Activated naive CD4-positive, alpha-beta T cell treated with Interleukin-2 at 50 U/mL for 16 hours (primary cell): Measurements from ENCODE around the gene TMEM47.

Source experiments
- DNase-seq: peaks from one replicate; pipeline ENCODE4 v3.0.0-alpha.2; 2020

The TMEM47 gene

GRCh38 chrX:34584781-34585180, 72.3 kb downstream of the TMEM47 start:
- DNase-seq: no peak

DNA sequence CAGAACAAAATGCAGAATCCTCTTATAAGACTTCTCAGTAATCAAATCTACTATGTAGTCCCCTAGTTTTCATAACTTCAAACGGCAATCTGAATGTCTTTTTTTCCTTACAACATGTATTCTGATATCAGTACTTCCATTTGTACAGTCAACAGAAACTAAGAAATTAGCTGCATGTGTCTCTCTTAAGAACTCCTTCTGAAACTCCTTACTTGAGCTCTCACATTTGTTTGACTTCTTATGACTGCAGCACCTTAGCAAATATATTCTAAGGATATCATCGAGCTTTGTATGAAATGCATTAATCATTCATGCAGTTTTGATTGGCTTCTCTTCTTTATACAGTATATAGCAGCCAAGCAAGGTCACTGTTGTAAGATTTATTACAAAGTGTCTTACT, 77.0 kb downstream of the TMEM47 start:
- no peak for DNase-seq

DNA sequence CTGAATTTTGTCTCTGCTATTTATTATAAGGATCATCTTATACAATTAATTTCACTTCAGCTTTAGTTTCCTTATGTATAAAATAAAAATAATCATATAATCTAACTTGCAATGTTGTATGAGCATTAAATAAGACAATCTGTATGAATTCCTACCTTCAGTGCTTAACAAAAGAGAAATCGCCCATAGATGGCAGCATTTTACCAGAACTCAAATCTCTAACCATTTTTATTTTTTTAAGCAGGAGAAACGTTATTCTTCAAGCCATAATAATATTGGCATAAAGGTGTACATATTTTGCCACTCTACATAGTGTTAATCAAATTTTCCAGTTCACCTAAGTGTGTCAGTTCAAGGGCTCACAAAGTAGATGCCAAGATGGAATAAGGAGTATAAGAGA, 78.8 kb downstream of the TMEM47 start:
- no peak for DNase-seq
